ENCODE data around the gene POU5F1.

- TF ChIP-seq CTCF (IDR thresholded peaks at IDR 0.05) (no peak), POLR2A (IDR thresholded peaks at IDR 0.05) (no peak)
Measured at GRCh38 chr6:31115941-31116560, 54.4 kb downstream of the POU5F1 start.

Measured in uterus (tissue), 2 donors.